Pancreas (tissue), 10 donors: ENCODE data around the gene TM7SF3. TPM values are rescaled to one million over a fixed set of nuclear protein-coding genes. Genes with fewer than 3 reads are reported as not detected.

Experiments
- ATAC-seq, 4 donors: fragments of 200-7000 bp; cut with Tn5 transposase; one replicate each; pipeline versions ENCODE4 v1.8.0 to v1.9.1; 2020; ENCODE audit warnings: mild to moderate bottlenecking in 4 of 4, moderate library complexity in 4 of 4
- DNase-seq, 6 donors: peaks; one replicate each; pipeline ENCODE4 v3.0.0-alpha.2; 2020
- FAIRE-seq: peaks from 2 replicates; lab custom pipeline; 2012; peaks lifted over from hg19 to GRCh38; lab: Jason Lieb, UNC
- H3K27ac ChIP-seq, 4 donors: fragments of 200-600 bp; sonication (generic); 1 replicate in 3 of 4; 2 replicates in 1 of 4; pipeline versions ENCODE4 v1.5.0 to v1.8.0; 2020
- H3K27me3 ChIP-seq, 4 donors: fragments of 200-600 bp; one replicate each; pipeline ENCODE4 v1.8.0; 2021
- H3K36me3 ChIP-seq, 3 donors: fragments of 200-600 bp; sonication (generic) in 1 of 3; one replicate each; pipeline versions ENCODE4 v1.5.0 to v1.8.0; 2020 to 2021
- H3K4me1 ChIP-seq, 3 donors: fragments of 200-600 bp; one replicate each; pipeline ENCODE4 v1.8.0; 2021
- H3K4me3 ChIP-seq, 4 donors: fragments of 200-600 bp; sonication (generic) in 2 of 4; one replicate each; pipeline versions ENCODE4 v1.5.0 to v1.8.0; 2020 to 2021
- H3K9me3 ChIP-seq, 4 donors: fragments of 200-600 bp; one replicate each; pipeline ENCODE4 v1.8.0; 2021
- WGBS, 2 donors: extraction: QIAGEN DNeasy Blood & Tissue Kit; methylation state at CpG; one replicate each; pipeline ENCODE4 v1.1.7; 2013; 5-methylcytosine and 5-hydroxymethylcytosine counted together
- intact Hi-C, 3 donors: fragments of 100-400 bp; cut with DNase I; formaldehyde crosslinking; loops; one replicate each; pipeline versions ENCODE4 v1.11.1 to v1.14.2; 2022
- polyA plus RNA-seq, 2 donors: library from polyadenylated mRNA; stranded (reverse); fragments of 200-250 nt; gene quantifications; one replicate each; pipeline ENCODE4 v1.2.3, GENCODE V29; 2013
- total RNA-seq, 6 donors: library from RNA; stranded (reverse); fragmentation: NEBNext Ultra II Directional in 4 of 6; extraction: Animal tissue kit (Norgen Biotek cat#: 25700) in 4 of 6; gene quantifications; one replicate each; pipeline versions ENCODE4 v1.2.1 to v1.2.4, GENCODE V29; 2021 to 2023
- TF ChIP-seq, protein P1 (sequence below), 4 donors: fragments of 200-600 bp; sonication (generic) in 3 of 4; IDR thresholded peaks; one replicate each; pipeline versions ENCODE4 v1.5.0 to v1.8.0; 2021; ENCODE audit warnings: antibody characterized with exemption in 4 of 4
- donor health status: healthy with polysubstance abuse.
- donor health status: DM: no; HTN: no; CAD: no; lungs with moderate emphysema.
- donor health status: DM: no; HTN: no; CAD: no.
- donor health status: control.
- donor health status: control.
- donor health status: Bipolar disorder and iron deficiency.
- donor health status: DM: yes; HTN: yes; CAD: no.
- donor health status: DM: no; HTN: no; CAD: no.
- donor health status: DM: no; HTN: no; CAD: no.
- donor health status: DM: yes; HTN: yes; CAD: no.

TM7SF3 gene
- total and polyA plus RNA-seq, 8 donors: 16.8 to 67.6 (median 51.6) TPM

DNA sequence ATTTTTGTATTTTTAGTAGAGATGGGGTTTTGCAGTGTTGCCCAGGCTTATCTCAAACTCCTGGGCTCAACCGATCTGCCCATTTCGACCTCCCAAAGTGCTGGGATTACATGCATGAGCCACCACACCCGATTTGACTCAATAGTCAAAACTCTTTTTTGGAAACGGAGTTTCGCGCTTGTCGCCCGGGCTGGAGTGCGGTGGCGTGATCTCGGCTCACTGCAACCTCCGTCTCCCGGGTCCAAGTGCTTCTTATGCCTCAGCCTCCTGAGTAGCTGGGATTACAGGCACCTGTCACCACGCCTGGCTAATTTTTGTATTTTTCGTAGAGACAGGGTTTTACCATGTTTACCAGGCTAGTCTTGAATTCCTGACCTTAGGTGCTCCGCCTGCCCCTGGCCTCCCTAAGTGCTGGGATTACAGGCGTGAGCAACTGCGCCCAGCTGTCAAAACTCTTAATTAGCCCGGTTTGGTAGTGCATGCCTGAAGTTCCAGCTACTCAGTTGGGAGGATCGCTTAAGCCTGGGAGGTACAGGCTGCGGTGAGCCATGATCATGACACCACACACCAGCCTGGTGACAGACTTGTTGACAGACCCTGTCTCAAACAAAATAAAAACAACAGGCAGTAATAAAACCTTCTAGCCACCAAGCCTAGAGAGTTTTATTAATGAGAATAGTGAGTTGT lies 20.6 kb upstream of the TM7SF3 start:
- TF ChIP-seq, protein P1, sequence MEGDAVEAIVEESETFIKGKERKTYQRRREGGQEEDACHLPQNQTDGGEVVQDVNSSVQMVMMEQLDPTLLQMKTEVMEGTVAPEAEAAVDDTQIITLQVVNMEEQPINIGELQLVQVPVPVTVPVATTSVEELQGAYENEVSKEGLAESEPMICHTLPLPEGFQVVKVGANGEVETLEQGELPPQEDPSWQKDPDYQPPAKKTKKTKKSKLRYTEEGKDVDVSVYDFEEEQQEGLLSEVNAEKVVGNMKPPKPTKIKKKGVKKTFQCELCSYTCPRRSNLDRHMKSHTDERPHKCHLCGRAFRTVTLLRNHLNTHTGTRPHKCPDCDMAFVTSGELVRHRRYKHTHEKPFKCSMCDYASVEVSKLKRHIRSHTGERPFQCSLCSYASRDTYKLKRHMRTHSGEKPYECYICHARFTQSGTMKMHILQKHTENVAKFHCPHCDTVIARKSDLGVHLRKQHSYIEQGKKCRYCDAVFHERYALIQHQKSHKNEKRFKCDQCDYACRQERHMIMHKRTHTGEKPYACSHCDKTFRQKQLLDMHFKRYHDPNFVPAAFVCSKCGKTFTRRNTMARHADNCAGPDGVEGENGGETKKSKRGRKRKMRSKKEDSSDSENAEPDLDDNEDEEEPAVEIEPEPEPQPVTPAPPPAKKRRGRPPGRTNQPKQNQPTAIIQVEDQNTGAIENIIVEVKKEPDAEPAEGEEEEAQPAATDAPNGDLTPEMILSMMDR (IDR thresholded peaks at IDR 0.05): no peak
- Histone ChIP-seq H3K4me1 (no peaks in the 10 kb centered on the region), H3K9me3 (no peaks in the 10 kb centered on the region), H3K36me3 (peaks cover 0 to 23% (median 4%) of the 10 kb centered on the region in 3 donors), H3K27me3 (no peaks in the 10 kb centered on the region), H3K4me3 (no peak overlapping the region), H3K27ac (no peak overlapping the region)
- no peak for ATAC-seq
- WGBS, 2 donors: 96 to 98% methylated on average over 21 of the region's 21 CpGs
- no peak for DNase-seq
- intact Hi-C loops: no loop called here
- no peak for FAIRE-seq

DNA sequence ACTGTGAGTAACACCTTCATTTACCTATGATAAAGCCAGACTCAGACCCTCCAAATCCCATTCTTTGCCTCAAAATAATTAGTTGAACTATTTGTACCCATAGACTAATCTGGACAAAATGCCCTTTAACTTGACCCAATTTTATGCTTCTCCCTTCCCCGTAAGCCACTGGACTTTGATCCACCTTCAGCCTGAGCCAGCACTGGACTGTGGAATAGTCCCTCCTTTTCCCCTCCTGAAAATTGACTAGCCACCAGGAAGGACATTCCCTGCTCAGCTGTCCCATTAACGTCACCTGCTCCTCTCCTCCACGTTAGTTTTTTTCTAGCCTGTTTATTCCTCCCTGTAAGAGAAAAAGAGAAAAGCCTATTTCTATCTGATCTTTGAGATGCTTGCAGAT lies 18.5 kb upstream of the TM7SF3 start:
- ATAC-seq (no peak), FAIRE-seq (no peak), DNase-seq (no peak)
- Histone ChIP-seq H3K36me3 (peaks cover 0 to 42% (median 4%) of the 10 kb centered on the region in 3 donors), H3K27me3 (no peaks in the 10 kb centered on the region), H3K4me1 (no peaks in the 10 kb centered on the region), H3K9me3 (no peaks in the 10 kb centered on the region), H3K27ac (no peak overlapping the region), H3K4me3 (no peak overlapping the region)
- intact Hi-C loops: no loop called here
- 89 to 96% methylated on average over 3 of the region's 3 CpGs for WGBS, 2 donors
- TF ChIP-seq, protein P1 (IDR thresholded peaks at IDR 0.05): no peak

DNA sequence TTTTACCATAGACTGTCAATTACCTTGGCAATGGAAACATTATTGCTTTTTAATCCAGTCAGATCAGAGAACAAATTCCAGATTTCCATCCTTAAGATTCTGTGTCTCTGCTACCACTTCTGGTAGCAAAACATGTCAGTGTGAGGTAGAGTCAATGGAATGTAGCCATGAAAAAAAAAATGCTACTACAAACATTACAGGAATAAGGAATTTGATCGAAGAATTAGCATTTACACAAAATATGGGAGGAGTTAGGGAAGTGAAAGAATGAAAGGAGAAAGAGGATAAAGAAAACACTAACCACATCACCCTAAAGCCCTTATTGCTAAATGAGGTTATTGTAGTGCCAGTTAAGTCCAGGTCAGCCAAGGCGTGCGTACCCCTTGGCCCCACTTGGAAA lies 17.3 kb upstream of the TM7SF3 start:
- intact Hi-C loops: no loop called here

DNA sequence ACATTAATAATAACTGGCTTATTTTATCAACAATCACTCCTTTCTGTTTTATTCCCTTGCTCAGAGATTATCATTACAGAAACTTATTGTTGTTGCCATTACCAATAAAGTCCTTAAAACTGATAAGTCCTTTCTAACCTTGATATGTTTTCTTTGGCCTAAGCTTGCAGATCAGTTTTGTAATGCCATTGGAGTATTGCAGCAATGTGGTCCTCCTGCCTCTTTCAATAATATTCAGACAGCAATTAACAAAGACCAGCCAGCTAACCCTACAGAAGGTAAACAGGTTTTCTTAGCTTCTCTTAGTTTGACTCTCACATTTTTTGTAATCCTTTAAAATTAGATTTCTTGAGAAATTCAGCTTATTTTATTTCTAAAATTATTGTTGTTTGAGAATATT lies 12.1 kb upstream of the TM7SF3 start:
- H3K27ac ChIP-seq: no peak overlapping the region
- H3K9me3 ChIP-seq: no peaks in the 10 kb centered on the region
- TF ChIP-seq, protein P1 (IDR thresholded peaks at IDR 0.05): no peak
- no peaks in the 10 kb centered on the region for H3K27me3 ChIP-seq
- H3K4me1 ChIP-seq: peaks cover 4 to 26% (median 22%) of the 10 kb centered on the region in 3 donors
- no peak for DNase-seq
- FAIRE-seq: no peak
- H3K36me3 ChIP-seq: peaks cover 0 to 31% (median 4%) of the 10 kb centered on the region in 3 donors
- intact Hi-C loops: no loop called here
- no peak overlapping the region for H3K4me3 ChIP-seq
- no peak for ATAC-seq

More for the DNA sequence above, 17.3 kb upstream of the TM7SF3 start:
- TF ChIP-seq, protein P1 (IDR thresholded peaks at IDR 0.05): no peak
- DNase-seq: no peak
- H3K4me3 ChIP-seq: no peak overlapping the region
- H3K4me1 ChIP-seq: peaks cover 0 to 2% (median 0%) of the 10 kb centered on the region in 3 donors
- 95 to 97% methylated on average over 3 of the region's 3 CpGs for WGBS, 2 donors
- ATAC-seq: no peak
- no peaks in the 10 kb centered on the region for H3K27me3 ChIP-seq
- FAIRE-seq: no peak
- H3K27ac ChIP-seq: no peak overlapping the region
- H3K36me3 ChIP-seq: peaks cover 0 to 44% (median 4%) of the 10 kb centered on the region in 3 donors
- H3K9me3 ChIP-seq: no peaks in the 10 kb centered on the region

DNA sequence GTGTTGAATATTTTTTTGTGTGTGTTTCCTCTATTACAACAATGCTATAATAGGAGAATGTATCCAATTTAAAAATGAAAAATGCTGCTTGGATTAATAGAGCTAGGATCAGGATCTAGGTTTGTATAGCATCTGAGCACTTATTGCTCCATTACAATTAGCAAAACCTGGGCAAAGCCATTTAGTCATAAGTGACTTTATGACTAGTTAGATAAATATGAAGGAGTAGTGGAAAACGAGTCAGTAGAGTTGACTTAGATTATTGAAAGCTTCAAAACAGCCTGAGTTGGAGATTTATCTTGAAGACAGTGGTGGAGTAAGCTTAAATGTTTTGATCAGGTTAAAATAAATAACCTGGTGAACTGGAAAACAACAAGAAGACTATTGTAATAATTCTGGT lies 10.9 kb upstream of the TM7SF3 start:
- intact Hi-C loops: no loop called here
- 28 to 46% methylated on average over 1 of the region's 1 CpG for WGBS, 2 donors

More for the DNA sequence above, 10.9 kb upstream of the TM7SF3 start:
- ATAC-seq (no peak), DNase-seq (no peak), FAIRE-seq (no peak)
- Histone ChIP-seq H3K4me1 (peaks cover 4 to 26% (median 22%) of the 10 kb centered on the region in 3 donors), H3K27ac (no peak overlapping the region), H3K4me3 (no peak overlapping the region), H3K36me3 (peaks cover 0 to 22% (median 2%) of the 10 kb centered on the region in 3 donors), H3K9me3 (no peaks in the 10 kb centered on the region), H3K27me3 (no peaks in the 10 kb centered on the region)
- TF ChIP-seq, protein P1 (IDR thresholded peaks at IDR 0.05): no peak
